GM12873 (cell line): ENCODE data around the gene SPINT1.

Experiments used
- CTCF ChIP-seq: IDR thresholded peaks from 2 replicates; pipeline ENCODE4 v1.5.1; 2012; ENCODE audit warnings: low read depth, mild to moderate bottlenecking, moderate library complexity, low read length, control low read depth; ENCODE audit not compliant: insufficient read depth; ENCODE audit errors: missing control alignments

The SPINT1 gene

GRCh38 chr15:40807028-40807887 is 36.6 kb upstream of the SPINT1 start, which contains the start of the genes DNAJC17 and ZFYVE19:
DNAJC17 (minus strand) TSS chr15:40807473; CDS start chr15:40807446, 27 bp downstream.
ZFYVE19 (plus strand) TSS chr15:40807089; CDS start chr15:40807590, 501 bp downstream.
- peak; percentile 21 for TF ChIP-seq CTCF

DNA sequence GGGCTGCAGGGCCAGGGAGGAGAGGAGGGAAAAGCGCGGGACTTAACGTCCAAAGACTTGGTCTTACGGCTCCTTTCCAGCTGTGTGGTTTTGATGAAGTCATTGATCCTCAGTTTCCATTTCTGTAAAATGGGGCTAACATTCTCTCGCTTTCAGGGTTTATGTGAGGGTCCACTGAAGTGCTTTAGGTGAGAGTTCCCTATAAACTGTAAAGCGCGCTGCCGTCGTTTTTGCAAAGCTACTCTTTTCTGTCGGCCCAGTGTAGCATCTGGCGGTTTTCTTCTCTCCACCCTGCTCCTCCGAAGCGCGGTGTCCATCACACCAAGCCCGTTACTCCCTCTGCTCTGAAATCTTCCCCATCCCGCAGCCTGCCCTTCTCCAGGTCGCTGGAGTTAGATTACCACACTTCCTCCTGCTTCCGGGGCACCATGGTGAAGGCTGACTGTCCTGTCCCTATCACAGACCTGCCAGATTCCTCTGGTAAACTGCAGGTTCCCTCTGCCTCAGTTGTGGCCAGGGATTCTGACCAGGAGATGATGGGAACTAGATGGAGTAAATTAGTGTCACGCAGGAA is 35.9 kb upstream of the SPINT1 start:
- TF ChIP-seq CTCF = no peak

- no peak for TF ChIP-seq CTCF
Measured at GRCh38 chr15:40808861-40809450, 34.9 kb upstream of the SPINT1 start.

DNA sequence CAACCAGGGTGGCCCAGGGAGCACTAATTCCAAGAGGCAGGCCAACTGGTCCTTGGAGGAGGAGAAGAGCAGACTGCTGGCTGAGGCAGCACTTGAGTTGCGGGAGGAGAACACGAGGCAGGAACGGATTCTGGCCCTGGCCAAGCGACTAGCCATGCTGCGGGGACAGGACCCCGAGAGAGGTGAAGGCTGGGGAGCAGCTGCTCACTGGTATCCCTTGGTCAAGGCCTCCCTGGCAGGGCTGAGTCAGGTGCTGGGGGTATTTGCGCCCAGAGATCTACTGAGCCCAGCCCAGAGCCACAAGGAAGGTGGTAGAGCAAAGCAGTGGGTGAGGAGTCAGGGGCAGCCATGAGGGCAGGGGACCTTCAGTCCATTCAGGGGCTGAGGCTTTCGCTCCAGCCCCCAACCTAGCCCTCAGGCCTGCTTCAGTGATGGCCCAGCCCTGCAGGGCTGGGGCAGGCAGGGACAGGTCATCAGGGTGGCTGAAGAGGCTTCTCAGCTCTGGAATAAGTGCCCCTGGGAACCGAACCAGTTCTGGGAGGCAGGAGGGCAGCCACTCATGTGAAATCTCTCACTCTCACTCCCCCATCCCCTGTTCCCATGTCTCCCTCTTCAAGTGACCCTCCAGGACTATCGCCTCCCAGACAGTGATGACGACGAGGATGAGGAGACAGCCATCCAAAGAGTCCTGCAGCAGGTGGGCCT is 31.0 kb upstream of the SPINT1 start:
- TF ChIP-seq CTCF = no peak

DNA sequence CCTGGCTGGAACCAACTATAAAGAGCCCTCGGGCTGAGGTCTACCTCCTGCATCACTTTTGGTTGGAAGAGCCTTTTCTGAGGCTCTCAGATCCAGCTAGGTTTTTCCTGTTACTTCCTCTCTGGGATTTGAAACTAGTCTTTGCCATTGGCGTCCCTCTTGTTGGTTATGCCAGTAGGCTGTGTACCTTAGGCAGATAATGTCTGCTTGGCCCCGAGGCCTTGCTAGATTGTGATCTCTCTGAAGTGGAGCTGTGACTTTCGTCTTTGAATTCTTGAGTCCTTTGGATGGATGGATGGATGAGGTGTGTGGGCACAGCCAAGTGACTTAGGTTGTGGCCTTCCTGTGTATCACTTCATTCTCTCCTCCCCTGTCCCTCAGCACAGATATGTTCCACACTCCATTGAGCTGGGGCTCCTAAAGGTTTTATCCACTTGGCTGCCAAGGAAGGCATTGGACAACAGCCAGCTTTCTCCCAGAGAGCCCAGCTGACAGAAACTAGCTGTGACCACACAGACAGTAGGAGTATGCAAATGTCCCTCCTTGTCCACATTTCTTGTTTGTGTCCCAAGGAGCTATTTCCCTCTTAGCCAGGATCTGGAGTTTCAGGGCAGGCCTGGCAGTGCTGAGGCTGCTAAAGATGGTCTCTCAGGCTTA is 28.7 kb upstream of the SPINT1 start:
- TF ChIP-seq CTCF = no peak

DNA sequence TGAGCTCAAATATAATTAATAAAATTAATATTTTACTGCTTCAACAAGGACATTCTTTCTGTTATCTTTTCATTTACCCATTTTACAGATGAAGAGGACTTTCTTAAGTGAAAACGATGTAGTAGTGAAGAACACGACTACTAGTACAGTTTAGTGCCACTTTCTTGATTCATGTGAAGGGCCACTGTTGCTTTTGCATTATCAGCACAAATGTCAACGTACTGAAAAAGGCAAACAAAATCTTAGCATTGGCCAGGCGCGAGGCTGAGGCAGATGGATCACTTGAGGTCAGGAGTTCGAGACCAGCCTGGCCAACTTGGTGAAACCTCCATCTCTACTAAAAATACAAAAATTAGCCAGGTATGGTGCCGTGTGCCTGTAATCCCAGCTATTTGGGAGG is 24.8 kb upstream of the SPINT1 start:
- no peak for TF ChIP-seq CTCF

DNA sequence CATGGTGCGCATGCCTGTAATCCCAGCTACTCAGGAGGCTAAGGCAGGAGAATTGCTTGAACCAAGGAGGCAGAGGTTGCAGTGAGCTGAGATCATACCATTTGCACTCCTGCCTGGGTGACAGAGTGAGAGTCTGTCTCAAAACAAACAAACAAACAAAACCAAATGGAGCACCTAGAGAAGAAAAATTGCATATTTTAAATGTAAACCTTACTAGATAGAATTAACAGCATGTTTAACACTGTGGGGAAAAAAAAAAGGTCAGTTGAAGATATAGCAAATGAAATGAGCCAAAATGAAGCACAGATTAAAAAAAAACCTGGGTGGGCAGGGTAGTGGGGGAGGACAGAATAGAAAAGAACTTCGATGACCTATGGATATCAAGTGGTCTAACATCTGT is 22.7 kb upstream of the SPINT1 start:
- TF ChIP-seq CTCF = no peak
